C1 segment of cervical spinal cord (tissue), 14 donors: ENCODE data around the gene JDP2.

Experiments used
- DNase-seq, 14 donors: peaks; one replicate each; lab custom pipeline; 2025; lab: John Stamatoyannopoulos, UW

JDP2 gene

GRCh38 chr14:75479770-75480600 is 52.2 kb downstream of the JDP2 start:
- no peak for DNase-seq

GRCh38 chr14:75482366-75482765 is 54.5 kb downstream of the JDP2 start:
- DNase-seq = no peak

- no peak for DNase-seq
These were observed 57.0 kb downstream of the JDP2 start for GRCh38 chr14:75484711-75485429.

DNA sequence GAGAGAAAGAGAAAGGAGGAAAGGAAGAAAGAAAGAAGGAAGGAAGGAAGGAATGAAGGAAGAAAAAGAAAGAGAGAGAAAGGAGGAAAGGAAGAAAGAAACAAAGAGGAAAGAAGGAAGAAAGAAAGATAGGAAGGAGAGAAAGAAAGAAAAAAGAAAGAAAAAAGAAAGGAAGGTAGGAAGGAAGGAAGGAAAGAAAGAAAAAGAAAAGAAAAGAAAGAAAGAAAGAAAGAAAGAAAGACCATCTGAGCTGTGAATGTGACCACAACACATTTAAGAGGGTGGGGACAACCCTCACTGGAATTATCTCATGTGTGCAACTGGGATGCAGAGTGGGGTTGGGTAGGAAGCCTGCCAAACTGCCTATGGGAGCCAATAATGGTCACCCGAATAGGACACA is 58.5 kb downstream of the JDP2 start:
- no peak for DNase-seq

DNA sequence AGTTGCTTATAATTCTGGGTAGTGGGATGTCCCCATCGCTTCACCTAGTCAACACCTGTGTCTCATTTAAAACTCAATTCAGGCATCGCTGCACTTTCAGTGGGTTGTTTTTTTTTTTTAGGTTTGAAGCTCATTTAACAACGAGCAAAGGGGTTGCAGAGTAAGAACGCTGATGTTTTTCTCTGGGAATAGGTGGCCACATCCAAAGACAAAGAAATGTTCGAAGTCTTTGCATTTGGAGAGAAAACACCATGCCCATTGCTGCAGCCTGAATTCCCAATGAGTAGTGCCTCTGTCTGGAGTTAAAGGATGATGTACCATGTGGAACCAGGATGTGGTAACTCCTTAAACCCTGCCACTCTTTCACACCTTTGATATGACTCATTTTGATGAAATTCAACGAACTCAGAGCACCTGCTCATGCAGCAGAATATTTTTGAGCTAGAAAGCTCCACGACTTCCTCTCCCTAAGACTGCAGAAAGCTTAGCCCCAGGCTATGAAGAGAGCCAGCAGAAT is 59.4 kb downstream of the JDP2 start:
- DNase-seq = no peak

DNA sequence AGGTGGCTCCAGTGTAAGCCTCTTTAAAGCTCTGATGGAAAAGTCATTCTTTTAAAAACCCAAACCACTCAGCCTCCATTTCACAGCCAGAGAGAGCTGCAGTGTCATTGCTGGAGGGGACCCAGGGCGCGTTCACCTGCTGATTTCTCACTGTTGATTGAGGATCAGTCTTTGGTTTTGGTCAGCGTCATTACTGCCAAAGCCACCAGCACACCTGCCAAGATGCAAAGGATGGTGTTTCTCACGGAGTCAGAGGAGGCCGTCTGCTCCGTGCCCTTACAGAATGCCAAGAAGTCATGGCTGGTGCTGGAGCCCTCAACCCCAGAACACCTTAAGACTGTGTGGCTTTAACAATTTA is 61.6 kb downstream of the JDP2 start:
- no peak for DNase-seq

GRCh38 chr14:75491376-75491978 is 63.7 kb downstream of the JDP2 start:
- no peak for DNase-seq

DNA sequence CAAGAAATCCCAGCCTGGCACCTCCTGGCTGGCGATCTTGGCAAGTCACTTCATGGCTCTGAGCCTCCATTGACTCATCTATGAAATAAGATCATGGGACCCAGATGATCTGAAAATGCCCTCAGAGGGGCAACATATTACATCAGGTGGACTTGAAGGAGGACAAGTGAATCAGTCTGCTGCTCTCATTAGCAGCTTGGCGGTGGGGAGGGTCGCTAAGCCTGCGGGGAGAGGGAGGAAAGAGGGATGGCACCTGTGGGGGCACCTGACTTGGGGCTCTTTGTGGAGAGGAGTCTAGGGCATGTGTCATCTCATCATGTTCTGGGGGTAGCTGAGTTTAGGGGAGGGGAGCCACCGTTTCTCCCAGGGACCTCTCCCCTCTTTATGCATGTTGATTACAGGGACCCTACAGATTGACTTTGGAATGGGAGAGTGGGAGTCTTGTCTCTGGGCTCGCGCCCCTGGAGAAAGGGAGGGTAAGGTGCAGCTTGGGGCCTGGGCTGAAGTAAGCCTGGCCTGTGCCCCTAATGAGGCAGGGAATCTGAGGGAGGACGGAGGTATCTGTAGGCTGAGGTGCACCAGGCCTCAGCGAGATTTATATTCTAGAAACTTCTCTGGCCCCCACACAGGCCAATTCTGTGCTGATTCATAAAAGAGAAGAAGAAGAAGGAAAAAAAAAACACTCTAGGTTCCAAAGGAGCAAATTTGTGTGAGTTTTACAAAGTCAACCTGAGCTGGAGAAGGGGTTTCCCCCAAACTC is 65.2 kb downstream of the JDP2 start:
- DNase-seq = no peak

- no peak for DNase-seq
These were observed 65.8 kb downstream of the JDP2 start for GRCh38 chr14:75493592-75494087.

DNA sequence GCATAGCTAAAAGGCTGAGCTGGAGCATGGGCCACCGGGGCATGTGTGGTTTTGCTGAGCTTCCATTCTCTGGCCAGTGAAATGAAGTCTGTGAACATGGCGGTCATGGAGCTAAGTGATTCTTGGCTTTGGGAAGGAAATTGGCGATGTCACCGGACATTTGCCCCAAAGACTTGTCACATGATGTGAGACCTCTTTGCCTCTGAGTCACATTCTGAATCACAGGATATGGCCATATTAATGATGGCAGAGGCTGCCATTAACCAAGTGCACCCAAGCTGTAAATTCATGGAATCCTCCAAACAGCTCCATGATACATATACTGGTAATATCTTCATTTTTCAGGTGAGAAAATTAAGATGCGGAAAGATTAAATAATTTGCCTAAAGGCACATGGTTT is 67.1 kb downstream of the JDP2 start:
- DNase-seq = no peak

- no peak for DNase-seq
These were observed 67.6 kb downstream of the JDP2 start for GRCh38 chr14:75495399-75495798.

- DNase-seq = no peak
These were observed 68.1 kb downstream of the JDP2 start for GRCh38 chr14:75495882-75496281.

DNA sequence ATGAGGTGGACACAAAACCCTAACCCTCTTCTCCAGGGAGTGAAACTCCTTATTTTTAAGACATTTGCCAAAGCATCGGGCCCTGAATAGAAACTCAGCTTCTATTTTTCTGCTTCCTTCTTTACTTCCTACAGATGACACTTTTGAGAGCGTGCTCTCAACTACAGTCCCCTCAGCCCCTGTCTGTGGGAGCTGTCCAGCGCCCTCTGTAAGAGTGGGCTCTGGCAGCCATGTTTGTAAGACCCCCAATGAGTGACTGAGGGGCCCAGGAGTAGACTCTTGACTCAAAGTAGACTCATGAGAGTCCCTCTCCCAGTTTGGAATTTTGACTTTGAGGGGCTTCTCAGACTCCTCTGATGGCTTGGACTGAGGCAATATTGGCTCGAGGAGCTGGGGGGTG is 68.9 kb downstream of the JDP2 start:
- no peak for DNase-seq

DNA sequence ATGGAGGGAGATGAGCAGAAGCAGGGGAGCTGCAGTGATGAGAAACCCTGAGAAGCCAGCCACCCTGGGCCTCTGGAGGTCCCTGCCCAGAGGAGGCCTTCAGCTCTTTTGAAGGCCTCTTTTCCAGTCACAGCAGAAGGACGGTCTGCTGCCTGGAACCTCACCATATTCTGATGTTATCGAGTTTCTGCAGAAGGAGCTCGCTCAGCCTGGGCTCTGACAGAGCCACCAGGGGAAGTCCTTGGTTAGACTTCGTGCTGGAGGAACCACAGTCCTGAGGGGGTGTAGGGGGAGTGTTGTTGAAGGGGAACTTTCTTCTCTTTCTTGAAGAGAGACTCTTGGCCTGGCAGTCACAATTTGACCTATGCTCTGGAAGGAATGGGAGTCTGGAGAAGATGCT is 69.4 kb downstream of the JDP2 start:
- no peak for DNase-seq

- no peak for DNase-seq
These were observed 69.9 kb downstream of the JDP2 start for GRCh38 chr14:75497701-75498100.

DNA sequence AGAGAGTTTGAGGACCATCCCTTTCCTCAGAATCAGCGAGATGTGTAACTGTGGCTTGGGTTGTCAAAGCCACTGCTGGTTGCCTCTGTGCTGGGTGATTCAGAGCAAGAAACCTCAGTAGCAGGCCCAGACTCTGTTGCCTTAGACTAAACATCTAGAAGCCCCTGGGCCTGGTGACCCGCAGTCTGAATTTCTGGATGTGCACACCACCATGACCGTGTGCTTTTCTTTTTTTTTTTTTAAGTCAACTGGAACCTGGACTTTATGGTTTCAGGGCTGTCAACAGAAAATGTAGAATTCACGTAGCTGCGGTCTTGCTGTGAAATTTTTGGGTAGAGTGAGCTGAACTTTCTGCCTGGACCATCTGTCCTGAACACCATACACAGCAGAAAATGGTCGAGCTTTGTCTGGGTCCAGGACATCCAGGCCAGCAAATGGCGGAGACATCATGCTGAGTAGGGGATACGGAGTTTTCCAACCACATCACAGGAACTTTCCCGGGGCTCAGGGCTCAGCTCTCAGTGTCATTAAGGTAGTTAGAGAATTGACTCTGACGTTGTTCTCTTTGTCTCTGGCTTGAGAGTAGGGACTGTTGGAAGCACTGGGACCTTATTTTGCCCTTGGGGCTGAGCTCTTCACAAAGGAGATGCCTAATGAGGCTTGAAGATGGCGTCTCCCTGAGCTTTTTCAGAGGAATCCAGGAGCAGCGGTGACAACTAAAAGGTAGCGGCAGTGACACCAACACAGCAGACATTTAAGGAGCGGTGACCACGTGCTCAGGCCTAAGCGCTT is 71.5 kb downstream of the JDP2 start:
- no peak for DNase-seq

GRCh38 chr14:75501080-75501479 is 73.3 kb downstream of the JDP2 start:
- DNase-seq = no peak

DNA sequence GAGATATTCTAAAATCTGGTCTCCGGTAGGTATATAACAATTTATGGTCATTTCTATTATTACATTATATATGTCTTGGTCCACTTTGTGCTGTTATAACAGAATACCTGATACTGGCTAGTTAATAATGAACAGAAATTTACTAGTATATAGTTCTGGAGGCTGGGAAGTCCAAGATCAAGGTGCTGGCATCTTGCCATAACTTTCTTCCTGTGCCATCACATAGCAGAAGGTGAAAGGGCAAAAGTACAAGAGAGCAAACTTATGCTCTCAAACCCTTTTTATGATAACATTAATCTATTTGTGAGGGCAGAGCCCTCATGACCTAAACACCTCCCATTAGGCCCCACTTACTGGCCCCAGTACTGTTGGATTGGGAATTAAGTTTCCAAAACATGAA is 76.6 kb downstream of the JDP2 start:
- DNase-seq = no peak

- DNase-seq = no peak
These were observed 79.1 kb downstream of the JDP2 start for GRCh38 chr14:75506930-75507329.

DNA sequence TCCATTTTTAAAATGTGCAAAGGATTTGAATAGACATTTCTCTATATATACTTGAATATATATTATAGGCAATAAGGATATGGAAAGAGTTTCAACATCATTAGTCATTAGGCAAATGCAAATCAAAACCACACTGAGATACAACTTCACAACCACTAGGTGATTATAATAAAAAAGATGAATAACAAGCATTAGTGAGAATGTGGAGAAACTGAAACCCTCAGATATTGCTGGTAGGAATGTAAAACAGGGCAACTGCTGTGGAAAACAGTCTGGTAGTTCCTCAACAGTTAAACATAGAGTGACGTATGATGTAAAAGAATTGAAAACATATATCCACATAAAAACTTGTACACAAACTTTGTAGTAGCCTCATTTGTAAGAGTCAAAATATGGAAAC is 82.7 kb downstream of the JDP2 start:
- DNase-seq = no peak

DNA sequence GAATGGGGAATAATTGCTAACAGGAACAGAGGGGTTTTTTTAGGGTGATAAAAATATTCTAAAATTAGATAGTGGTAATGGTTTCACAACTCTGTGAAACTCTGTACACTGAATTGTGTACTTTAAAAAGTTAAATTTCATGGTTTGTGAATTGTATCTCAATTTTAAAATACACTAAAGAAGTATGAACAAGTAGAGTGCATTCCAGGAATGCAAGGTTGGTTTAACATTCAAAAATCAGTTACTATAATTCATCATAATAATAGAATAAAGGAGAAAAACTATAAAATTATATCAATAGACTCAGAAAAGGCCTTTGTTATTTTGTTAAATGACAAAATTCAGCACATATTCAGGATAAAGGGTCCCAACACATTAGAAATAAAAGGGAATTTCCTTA is 83.4 kb downstream of the JDP2 start:
- DNase-seq = no peak
